ENCODE results near the gene SETDB1.
"Not testable (repeated sequence)": the region's sequence is repeated elsewhere in the genome, so short reads cannot be mapped to it uniquely, and the experiment has no call there.

SETDB1 gene

DNA sequence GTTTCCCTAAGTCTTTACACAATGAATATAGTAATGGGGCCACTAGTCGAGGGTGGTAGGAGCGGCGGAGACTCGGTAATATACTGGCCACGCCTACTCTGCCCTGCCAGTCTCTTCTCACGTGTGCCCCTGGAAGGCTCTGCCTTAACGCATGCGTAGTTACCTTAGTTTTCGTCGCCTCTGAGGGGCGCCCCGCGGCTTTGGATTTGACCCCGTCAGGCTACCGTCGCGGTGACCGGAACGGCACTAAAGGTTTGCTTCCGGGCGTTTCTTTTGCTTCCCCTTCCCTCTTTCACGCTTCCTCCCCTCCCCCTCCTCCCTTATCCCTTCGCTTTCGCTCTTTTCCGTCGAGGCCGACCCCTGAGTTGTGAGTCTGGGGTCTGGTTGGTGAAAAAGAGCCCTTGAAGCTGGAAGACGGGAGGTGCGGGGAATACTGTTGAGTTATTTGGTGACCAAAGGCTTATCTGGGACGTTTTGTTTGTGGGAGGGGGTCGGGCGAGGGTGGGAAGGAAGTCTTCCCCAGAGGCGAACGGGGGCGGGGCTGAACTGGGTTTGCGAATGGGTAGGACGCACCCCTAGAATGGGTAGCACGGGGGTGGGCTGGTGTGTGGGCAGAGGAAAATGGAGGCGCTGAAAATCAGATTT is at the start of gene SETDB1:
Gene SETDB1 (plus strand): TSS at position 267 of the 645 bp plus-strand sequence. CDS start 1,352 bp downstream, outside the sequence.
- peak; percentile 89 to 93 for ATAC-seq (replicated peaks)

GRCh38 chr1:150878931-150879330 is 47.2 kb upstream of the SETDB1 start:
- not testable (repeated sequence) for H3K9me3 Mint-ChIP-seq; ATAC-seq (replicated peaks); H3K27ac Mint-ChIP-seq; DNase-seq; H3K4me3 Mint-ChIP-seq; H3K36me3 Mint-ChIP-seq; H3K27me3 Mint-ChIP-seq
- H3K4me1 Mint-ChIP-seq = peaks cover 20 to 34% of the 10 kb centered on the region in 2 donors

More for the DNA sequence above, at the start of gene SETDB1:
- Mint-ChIP-seq H3K27ac (peak within 1 kb of the TSS; percentile 99), H3K27me3 (no peaks in the 10 kb centered on the region), H3K9me3 (no peaks in the 10 kb centered on the region), H3K4me3 (peak within 1 kb of the TSS; percentile 91 to 96), H3K36me3 (peaks cover 19 to 37% of the 10 kb centered on the region in 2 donors), H3K4me1 (peaks cover 16 to 26% of the 10 kb centered on the region in 2 donors)
- peak; percentile 96 for DNase-seq

DNA sequence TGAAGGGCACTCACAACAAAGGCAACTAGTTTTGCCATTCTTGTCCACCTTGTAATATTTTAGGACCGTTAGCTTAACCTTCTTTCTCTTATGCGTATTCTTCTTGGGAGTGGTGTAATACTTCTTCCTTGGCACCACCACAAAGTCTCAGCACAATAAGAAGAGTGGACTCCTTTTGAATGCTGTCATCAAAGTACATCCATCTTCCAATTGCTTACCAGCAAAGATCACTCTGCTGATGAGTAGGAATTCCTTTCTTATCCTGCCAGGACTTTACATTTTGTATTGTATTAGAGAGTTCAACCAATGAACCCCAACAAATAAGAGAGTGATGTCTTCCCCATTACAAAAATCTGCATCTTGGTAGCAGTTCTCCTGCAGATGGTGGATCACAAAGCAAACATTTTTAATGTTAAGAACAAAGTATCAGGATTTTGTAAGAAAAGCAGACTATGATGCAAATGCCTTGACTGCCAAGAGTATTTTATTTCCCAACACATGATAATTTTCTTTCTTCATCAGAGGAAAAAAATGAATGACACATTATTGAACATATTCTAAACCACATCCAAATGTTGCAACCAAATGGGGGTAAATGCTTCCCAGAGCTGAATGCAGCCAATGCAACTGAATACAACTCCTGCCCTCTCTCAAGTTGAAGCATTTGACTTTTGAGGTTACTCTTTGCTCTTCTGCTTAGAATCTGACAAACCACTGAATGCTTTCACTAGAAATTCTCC is 44.7 kb upstream of the SETDB1 start:
- ATAC-seq (replicated peaks) = no peak
- Mint-ChIP-seq H3K36me3 (no peaks in the 10 kb centered on the region), H3K4me3 (no peak overlapping the region), H3K27me3 (no peaks in the 10 kb centered on the region), H3K4me1 (peaks cover 13 to 20% of the 10 kb centered on the region in 2 donors), H3K9me3 (no peaks in the 10 kb centered on the region), H3K27ac (no peak overlapping the region)
- no peak for DNase-seq

- not testable (repeated sequence) for H3K27me3 Mint-ChIP-seq; H3K27ac Mint-ChIP-seq; H3K36me3 Mint-ChIP-seq; H3K9me3 Mint-ChIP-seq; ATAC-seq (replicated peaks); DNase-seq
- Mint-ChIP-seq H3K4me3 (peak overlapping the region in 1 of 2 donors; percentile 3), H3K4me1 (peaks cover 11 to 26% of the 10 kb centered on the region in 2 donors)
Observed at GRCh38 chr1:150883121-150883520, 43.0 kb upstream of the SETDB1 start.

GRCh38 chr1:150887018-150887417 is 39.1 kb upstream of the SETDB1 start, which contains the start of gene CTXND2:
TSS of gene CTXND2 (plus strand) at chr1:150887136. CDS start at chr1:150912315, 25,179 bp downstream.
- peaks cover 0 to 4% of the 10 kb centered on the region in 2 donors for H3K9me3 Mint-ChIP-seq
- ATAC-seq (replicated peaks) = no peak
- H3K27me3 Mint-ChIP-seq = no peaks in the 10 kb centered on the region
- H3K4me3 Mint-ChIP-seq = no peak within 1 kb of the TSS
- H3K4me1 Mint-ChIP-seq = peaks cover 28 to 54% of the 10 kb centered on the region in 2 donors
- H3K36me3 Mint-ChIP-seq = peaks cover 0 to 3% of the 10 kb centered on the region in 2 donors
- no peak within 1 kb of the TSS for H3K27ac Mint-ChIP-seq
- no peak for DNase-seq

DNA sequence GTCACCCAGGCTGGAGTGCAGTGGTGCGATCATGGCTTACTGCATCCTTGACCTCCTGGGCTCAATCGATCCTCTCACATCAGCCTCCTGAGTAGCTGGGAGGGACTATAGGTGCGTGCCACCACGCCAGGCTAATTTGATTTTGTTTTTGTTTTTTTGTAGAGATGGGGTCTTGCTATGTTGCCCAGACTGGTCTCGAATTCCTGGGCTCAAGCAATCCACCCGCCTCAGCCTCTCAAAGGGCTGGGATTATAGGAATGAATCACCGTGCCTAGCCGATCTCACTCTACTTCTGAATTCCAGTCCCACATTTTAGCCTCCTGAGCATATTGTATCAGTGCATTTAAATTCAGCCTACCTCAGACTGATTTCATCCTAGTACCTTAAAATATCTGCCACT is 37.4 kb upstream of the SETDB1 start:
- H3K27ac Mint-ChIP-seq = no peak overlapping the region
- H3K36me3 Mint-ChIP-seq = peaks cover 0 to 3% of the 10 kb centered on the region in 2 donors
- ATAC-seq (replicated peaks) (no peak), DNase-seq (no peak)
- peaks cover 0 to 4% of the 10 kb centered on the region in 2 donors for H3K9me3 Mint-ChIP-seq
- H3K4me1 Mint-ChIP-seq = peaks cover 20 to 43% of the 10 kb centered on the region in 2 donors
- no peaks in the 10 kb centered on the region for H3K27me3 Mint-ChIP-seq
- H3K4me3 Mint-ChIP-seq = no peak overlapping the region

DNA sequence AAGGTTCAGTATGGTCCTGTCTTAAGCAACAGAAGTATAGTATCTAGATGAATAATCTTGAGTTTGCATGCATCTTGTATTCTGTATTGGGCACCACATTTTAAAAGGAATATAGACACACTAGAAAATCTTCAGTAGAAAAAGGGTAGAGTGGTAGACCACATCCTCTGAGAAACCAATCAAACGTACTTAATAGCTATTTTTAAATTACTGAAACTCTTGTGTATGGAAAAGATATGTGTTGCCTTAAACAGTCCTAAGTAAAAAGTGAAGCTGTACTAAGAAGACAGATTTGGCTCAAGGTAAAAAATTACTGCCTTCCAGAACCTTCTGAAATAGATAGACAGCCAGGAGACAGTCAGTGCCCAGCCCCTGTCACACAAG is 36.1 kb upstream of the SETDB1 start:
- DNase-seq = no peak
- Mint-ChIP-seq H3K36me3 (peaks cover 0 to 3% of the 10 kb centered on the region in 2 donors), H3K27me3 (no peaks in the 10 kb centered on the region), H3K9me3 (peaks cover 0 to 4% of the 10 kb centered on the region in 2 donors), H3K4me1 (peaks cover 19 to 40% of the 10 kb centered on the region in 2 donors), H3K27ac (peak overlapping the region; percentile 94), H3K4me3 (peak overlapping the region; percentile 39 to 73)
- ATAC-seq (replicated peaks) = peak; percentile 93 to 95

GRCh38 chr1:150893336-150893913 is 32.7 kb upstream of the SETDB1 start:
- Mint-ChIP-seq H3K27ac (peak overlapping the region; percentile 3), H3K4me1 (peaks cover 19 to 32% of the 10 kb centered on the region in 2 donors), H3K36me3 (peaks cover 0 to 3% of the 10 kb centered on the region in 2 donors), H3K4me3 (no peak overlapping the region), H3K27me3 (no peaks in the 10 kb centered on the region), H3K9me3 (peaks cover 0 to 4% of the 10 kb centered on the region in 2 donors)
- DNase-seq (no peak), ATAC-seq (replicated peaks) (no peak)

GRCh38 chr1:150895618-150896017 is 30.5 kb upstream of the SETDB1 start:
- Mint-ChIP-seq H3K9me3 (peaks cover 0 to 1% of the 10 kb centered on the region in 2 donors), H3K4me3 (no peak overlapping the region), H3K27me3 (no peaks in the 10 kb centered on the region), H3K4me1 (peaks cover 9 to 12% of the 10 kb centered on the region in 2 donors), H3K27ac (no peak overlapping the region), H3K36me3 (no peaks in the 10 kb centered on the region)
- DNase-seq (no peak), ATAC-seq (replicated peaks) (no peak)

GRCh38 chr1:150899795-150900194 is 26.4 kb upstream of the SETDB1 start:
- not testable (repeated sequence) for H3K9me3 Mint-ChIP-seq, H3K36me3 Mint-ChIP-seq

DNA sequence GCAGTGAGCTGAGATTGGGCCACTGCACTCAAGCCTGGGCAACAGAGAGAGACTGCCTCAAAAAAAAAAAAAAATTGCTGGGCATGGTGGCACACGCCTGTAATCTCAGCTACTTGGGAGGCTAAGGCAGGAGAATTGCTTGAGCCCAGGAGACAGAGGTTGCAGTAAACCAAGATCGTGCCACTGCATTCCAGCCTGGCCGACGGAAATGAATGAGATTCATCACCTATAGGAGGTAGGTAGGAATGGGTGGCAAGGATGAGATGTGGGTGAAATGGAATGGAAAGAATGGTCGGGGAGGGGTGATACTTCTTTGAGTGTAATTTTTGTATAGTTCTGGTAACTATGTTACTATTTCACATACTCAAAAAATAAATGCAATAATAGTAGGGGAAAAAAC is 23.8 kb upstream of the SETDB1 start:
- no peak for ATAC-seq (replicated peaks)

More at GRCh38 chr1:150899795-150900194, 26.4 kb upstream of the SETDB1 start:
- not testable (repeated sequence) for H3K4me3 Mint-ChIP-seq; H3K27me3 Mint-ChIP-seq; ATAC-seq (replicated peaks); H3K4me1 Mint-ChIP-seq; H3K27ac Mint-ChIP-seq; DNase-seq

DNA sequence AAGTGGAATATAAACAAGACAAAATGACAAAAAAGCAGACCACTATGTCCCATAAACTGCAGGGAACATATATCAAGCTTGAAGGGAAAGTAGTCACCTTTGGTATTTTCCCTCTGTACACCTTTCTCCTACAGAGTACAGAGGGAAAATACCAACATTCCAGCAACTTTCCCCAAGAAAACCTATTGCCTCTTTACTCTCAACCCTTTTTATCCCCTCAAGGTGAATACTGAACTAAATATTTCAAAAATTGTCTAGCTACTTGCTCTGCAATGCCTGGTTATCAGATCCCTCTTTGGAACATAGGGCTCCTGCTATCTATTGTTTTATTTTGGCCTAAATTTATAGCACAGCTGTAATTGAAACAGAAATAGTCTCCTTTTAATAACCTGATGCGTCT is 23.4 kb upstream of the SETDB1 start:
- Mint-ChIP-seq H3K4me3 (no peak overlapping the region), H3K4me1 (peaks cover 6 to 10% of the 10 kb centered on the region in 2 donors), H3K27ac (no peak overlapping the region), H3K36me3 (no peaks in the 10 kb centered on the region), H3K27me3 (no peaks in the 10 kb centered on the region), H3K9me3 (peaks cover 0 to 1% of the 10 kb centered on the region in 2 donors)
- ATAC-seq (replicated peaks) (no peak), DNase-seq (no peak)

More for the DNA sequence above, 23.8 kb upstream of the SETDB1 start:
- no peak for DNase-seq
- H3K4me3 Mint-ChIP-seq = no peak overlapping the region
- peaks cover 0 to 1% of the 10 kb centered on the region in 2 donors for H3K9me3 Mint-ChIP-seq
- H3K4me1 Mint-ChIP-seq = peaks cover 5 to 9% of the 10 kb centered on the region in 2 donors
- no peak overlapping the region for H3K27ac Mint-ChIP-seq
- no peaks in the 10 kb centered on the region for H3K27me3 Mint-ChIP-seq
- no peaks in the 10 kb centered on the region for H3K36me3 Mint-ChIP-seq

GRCh38 chr1:150905301-150905700 is 20.9 kb upstream of the SETDB1 start:
- Mint-ChIP-seq H3K36me3 (peaks cover 0 to 3% of the 10 kb centered on the region in 2 donors), H3K4me3 (no peak overlapping the region), H3K27ac (no peak overlapping the region), H3K9me3 (peaks cover 3 to 5% of the 10 kb centered on the region in 2 donors), H3K27me3 (no peaks in the 10 kb centered on the region), H3K4me1 (peaks cover 8 to 16% of the 10 kb centered on the region in 2 donors)
- ATAC-seq (replicated peaks) (no peak), DNase-seq (no peak)

DNA sequence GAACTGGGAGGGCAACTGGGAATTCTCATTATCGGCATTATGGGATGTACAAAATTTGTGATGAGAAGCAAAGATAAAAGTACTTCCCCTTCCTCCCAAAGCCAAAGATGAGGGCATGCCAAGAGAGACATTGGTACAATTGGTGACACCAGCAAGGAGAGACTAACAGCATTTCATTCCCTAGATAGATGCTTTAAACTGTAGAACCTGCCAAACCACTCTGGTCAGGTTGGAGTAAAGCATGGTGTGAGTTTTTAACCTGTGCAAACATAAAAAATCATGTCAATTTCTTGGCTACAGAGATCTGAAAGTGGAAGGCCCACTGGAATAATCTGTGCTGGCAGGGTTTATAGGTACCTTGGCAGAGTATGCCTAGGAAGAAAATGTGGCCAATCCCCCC is 19.8 kb upstream of the SETDB1 start:
- no peak for DNase-seq

More for the DNA sequence above, 19.8 kb upstream of the SETDB1 start:
- Mint-ChIP-seq H3K4me1 (peaks cover 8 to 16% of the 10 kb centered on the region in 2 donors), H3K27me3 (no peaks in the 10 kb centered on the region), H3K9me3 (peaks cover 3 to 5% of the 10 kb centered on the region in 2 donors), H3K4me3 (no peak overlapping the region), H3K36me3 (peaks cover 0 to 3% of the 10 kb centered on the region in 2 donors), H3K27ac (no peak overlapping the region)
- no peak for ATAC-seq (replicated peaks)
